Esophagus squamous epithelium (tissue), 5 donors: ENCODE results near the gene WNK1. TPM values are rescaled to one million over a fixed set of nuclear protein-coding genes. Genes with fewer than 3 reads are reported as not detected.

Source experiments
- DNase-seq: peaks from one replicate; lab custom pipeline; 2025; lab: John Stamatoyannopoulos, UW
- H3K27ac ChIP-seq, 4 donors: fragments of 200-600 bp; sonication (generic); one replicate each; pipeline ENCODE4 v1.5.1; 2016 to 2019; ENCODE audit warnings: mild to moderate bottlenecking in 1 of 4
- H3K27me3 ChIP-seq, 4 donors: fragments of 200-600 bp; sonication (generic); 1 replicate in 3 of 4; 2 replicates in 1 of 4; pipeline versions ENCODE4 v1.5.1 to v1.6.0; 2017 to 2021; ENCODE audit warnings: antibody characterized with exemption in 1 of 4
- H3K36me3 ChIP-seq, 3 donors: fragments of 200-600 bp; sonication (generic); one replicate each; pipeline ENCODE4 v1.5.1; 2016 to 2019
- H3K4me1 ChIP-seq, 3 donors: fragments of 200-600 bp; sonication (generic); one replicate each; pipeline ENCODE4 v1.5.1; 2017 to 2019
- H3K4me3 ChIP-seq, 4 donors: fragments of 200-600 bp; sonication (generic); 1 replicate in 3 of 4; 2 replicates in 1 of 4; pipeline ENCODE4 v1.5.1; 2016 to 2019; ENCODE audit warnings: mild to moderate bottlenecking in 2 of 4, moderate library complexity in 1 of 4
- H3K9me3 ChIP-seq, 3 donors: fragments of 200-600 bp; sonication (generic); one replicate each; pipeline ENCODE4 v1.5.1; 2016 to 2019
- CTCF ChIP-seq, 6 experiments: fragments of 450-650 bp in 4 of 6; fragments of 200-600 bp in 2 of 6; sonication (generic) in 2 of 6; IDR thresholded peaks; one replicate each; pipeline ENCODE4 v1.5.1; 2016 to 2019; ENCODE audit warnings: antibody characterized with exemption in 6 of 6, mild to moderate bottlenecking in 4 of 6, moderate library complexity in 4 of 6
- POLR2A ChIP-seq, 4 donors: fragments of 450-650 bp; IDR thresholded peaks; one replicate each; pipeline ENCODE4 v1.6.1; 2017; ENCODE audit warnings: antibody characterized with exemption in 4 of 4, mild to moderate bottlenecking in 4 of 4, moderate library complexity in 3 of 4
- WGBS, 2 donors: methylation state at CpG; one replicate each; pipeline ENCODE4 v1.1.5; 2018; 5-methylcytosine and 5-hydroxymethylcytosine counted together
- intact Hi-C: fragments of 100-400 bp; cut with DNase I; formaldehyde crosslinking; loops from one replicate; pipeline ENCODE4 v1.15.0; 2022
- total RNA-seq, 4 donors: library from RNA; depleted of rRNA; stranded (reverse); fragments of >200 nt; gene quantifications; one replicate each; pipeline ENCODE4 v1.1.0, GENCODE V29; 2016
- donor health status: DM: yes; HTN: yes; CAD: no.

WNK1 gene
- total RNA-seq, 4 donors from 2014 or later: 120 to 269 (median 204) TPM

GRCh38 chr12:818733-819132 lies 66.4 kb downstream of the WNK1 start:
- 55 to 74% methylated on average over 5 of the region's 5 CpGs for WGBS, 2 donors
- Histone ChIP-seq H3K4me1 (peaks cover 3 to 67% (median 26%) of the 10 kb centered on the region in 3 donors), H3K4me3 (no peak overlapping the region), H3K27me3 (no peaks in the 10 kb centered on the region), H3K9me3 (no peaks in the 10 kb centered on the region), H3K27ac (peak overlapping the region; percentile 20 to 70 (median 54)), H3K36me3 (peaks cover 0 to 24% (median 0%) of the 10 kb centered on the region in 3 donors)
- TF ChIP-seq POLR2A (IDR thresholded peaks at IDR 0.05) (no peak), CTCF (IDR thresholded peaks at IDR 0.05) (peak in 3 of 6 experiments; percentile 26 to 52 (median 28))
- intact Hi-C loops: loop anchor here (5.0 to 10.0 kb wide), 2 partner anchors 64 to 251 kb away; partner anchors contain the start of gene WNK1
- no peak for DNase-seq

GRCh38 chr12:820336-820735 lies 68.0 kb downstream of the WNK1 start:
- WGBS, 2 donors: 70 to 74% methylated on average over 1 of the region's 1 CpG
- TF ChIP-seq POLR2A (IDR thresholded peaks at IDR 0.05) (no peak), CTCF (IDR thresholded peaks at IDR 0.05) (no peak)
- peak overlapping the region in 1 of 4 donors; percentile 4 for H3K27ac ChIP-seq
- H3K4me1 ChIP-seq: peaks cover 3 to 51% (median 26%) of the 10 kb centered on the region in 3 donors
- no peaks in the 10 kb centered on the region for H3K27me3 ChIP-seq
- H3K9me3 ChIP-seq: no peaks in the 10 kb centered on the region
- no peak overlapping the region for H3K4me3 ChIP-seq
- H3K36me3 ChIP-seq: peaks cover 0 to 11% (median 0%) of the 10 kb centered on the region in 3 donors
- intact Hi-C loops: no loop called here
- no peak for DNase-seq

GRCh38 chr12:823028-823698 lies 70.8 kb downstream of the WNK1 start:
- H3K27ac ChIP-seq: no peak overlapping the region
- TF ChIP-seq CTCF (IDR thresholded peaks at IDR 0.05) (no peak), POLR2A (IDR thresholded peaks at IDR 0.05) (no peak)
- intact Hi-C loops: no loop called here
- no peaks in the 10 kb centered on the region for H3K27me3 ChIP-seq
- H3K4me3 ChIP-seq: no peak overlapping the region
- WGBS, 2 donors: 65 to 78% methylated on average over 2 of the region's 2 CpGs
- peaks cover 1 to 26% (median 9%) of the 10 kb centered on the region in 3 donors for H3K4me1 ChIP-seq
- no peaks in the 10 kb centered on the region for H3K9me3 ChIP-seq
- no peak for DNase-seq
- H3K36me3 ChIP-seq: peaks cover 0 to 20% (median 0%) of the 10 kb centered on the region in 3 donors

- Histone ChIP-seq H3K4me3 (no peak overlapping the region), H3K9me3 (no peaks in the 10 kb centered on the region), H3K27ac (no peak overlapping the region), H3K4me1 (peaks cover 0 to 12% (median 0%) of the 10 kb centered on the region in 3 donors), H3K36me3 (peaks cover 4 to 52% (median 7%) of the 10 kb centered on the region in 3 donors), H3K27me3 (no peaks in the 10 kb centered on the region)
- TF ChIP-seq CTCF (IDR thresholded peaks at IDR 0.05) (no peak), POLR2A (IDR thresholded peaks at IDR 0.05) (no peak)
- 100% methylated on average over 1 of the region's 1 CpG for WGBS, 2 donors
- intact Hi-C loops: no loop called here
- DNase-seq: no peak
Observed at GRCh38 chr12:826331-826730, 74.0 kb downstream of the WNK1 start.

- no peak overlapping the region for H3K27ac ChIP-seq
- no peaks in the 10 kb centered on the region for H3K9me3 ChIP-seq
- TF ChIP-seq CTCF (IDR thresholded peaks at IDR 0.05) (no peak), POLR2A (IDR thresholded peaks at IDR 0.05) (no peak)
- no peaks in the 10 kb centered on the region for H3K27me3 ChIP-seq
- no peak overlapping the region for H3K4me3 ChIP-seq
- DNase-seq: no peak
- peaks cover 0 to 8% (median 0%) of the 10 kb centered on the region in 3 donors for H3K4me1 ChIP-seq
- intact Hi-C loops: no loop called here
- H3K36me3 ChIP-seq: peaks cover 4 to 75% (median 10%) of the 10 kb centered on the region in 3 donors
Observed at GRCh38 chr12:828726-829395, 76.5 kb downstream of the WNK1 start.
